WTC11 (cell line): ENCODE results near the gene CLMP. TPM values are rescaled to one million over a fixed set of nuclear protein-coding genes. Genes with fewer than 3 reads are reported as not detected.

Experiments
- ATAC-seq: fragments of 200-7000 bp; cut with Tn5 transposase; 2 replicates; pipeline ENCODE4 v1.10.0; 2021; ENCODE audit warnings: mild to moderate bottlenecking, moderate library complexity
- CTCF ChIA-PET: fragments of 300-600 bp; sonication (Branson Sonifier 250); formaldehyde crosslinking; loops from one replicate; lab custom pipeline; 2021; ENCODE audit warnings: antibody characterized with exemption; lab: Charles Lee
- POLR2A ChIA-PET: fragments of 350-600 bp; sonication (Branson Sonifier 250); formaldehyde crosslinking; loops from one replicate; lab custom pipeline; 2021; ENCODE audit warnings: antibody characterized with exemption; lab: Charles Lee
- DNase-seq: peaks from one replicate; pipeline ENCODE4 v3.0.0; 2021; ENCODE audit warnings: low spot score
- H3K27ac Mint-ChIP-seq: 2 replicates; pipeline ENCODE4 v1.8.0; 2021; ENCODE audit warnings: mixed read lengths
- H3K27me3 Mint-ChIP-seq: 2 replicates; pipeline ENCODE4 v1.8.0; 2021; ENCODE audit warnings: low read depth, mild to moderate bottlenecking, moderate library complexity, mixed read lengths
- H3K36me3 Mint-ChIP-seq: 2 replicates; pipeline ENCODE4 v1.8.0; 2021; ENCODE audit warnings: mixed read lengths
- H3K4me1 Mint-ChIP-seq: 2 replicates; pipeline ENCODE4 v1.8.0; 2022; ENCODE audit warnings: mixed read lengths
- H3K4me3 Mint-ChIP-seq: 2 replicates; pipeline ENCODE4 v1.8.0; 2021; ENCODE audit warnings: mild to moderate bottlenecking, moderate library complexity, mixed read lengths
- H3K9me3 Mint-ChIP-seq: 2 replicates; pipeline ENCODE4 v1.8.0; 2021; ENCODE audit warnings: mixed read lengths
- CBFB ChIP-seq: sonication (generic); formaldehyde crosslinking; IDR thresholded peaks from 2 replicates; pipeline ENCODE4 v1.8.1; 2022; ENCODE audit warnings: mild to moderate bottlenecking, low read depth, missing genetic modification reagents
- CREB1 ChIP-seq: sonication (generic); formaldehyde crosslinking; IDR thresholded peaks from 2 replicates; pipeline ENCODE4 v1.8.0; 2023; ENCODE audit warnings: mild to moderate bottlenecking, missing genetic modification reagents
- FOXP1 ChIP-seq: sonication (generic); formaldehyde crosslinking; IDR thresholded peaks from 2 replicates; pipeline ENCODE4 v1.8.0; 2022; ENCODE audit warnings: missing genetic modification reagents, mild to moderate bottlenecking, moderate library complexity, borderline replicate concordance
- GRHL2 ChIP-seq: fragments of 250-450 bp; sonication (Bioruptor Pico); IDR thresholded peaks from 2 replicates; pipeline ENCODE4 v1.8.0; 2022; ENCODE audit warnings: mild to moderate bottlenecking, moderate library complexity; ENCODE audit not compliant: insufficient replicate concordance, severe bottlenecking
- JUN ChIP-seq: sonication (generic); formaldehyde crosslinking; IDR thresholded peaks from 2 replicates; pipeline ENCODE4 v1.8.0; 2023; ENCODE audit warnings: mild to moderate bottlenecking, missing genetic modification reagents
- MYBL2 ChIP-seq: sonication (generic); formaldehyde crosslinking; IDR thresholded peaks from 2 replicates; pipeline ENCODE4 v1.8.1; 2023; ENCODE audit warnings: mild to moderate bottlenecking, moderate library complexity, missing genetic modification reagents
- NFATC4 ChIP-seq: fragments of 250-450 bp; sonication (Bioruptor Pico); IDR thresholded peaks from 2 replicates; pipeline ENCODE4 v1.9.0; 2021; ENCODE audit warnings: mild to moderate bottlenecking
- NFYB ChIP-seq: sonication (generic); formaldehyde crosslinking; conservative IDR thresholded peaks from 2 replicates; pipeline ENCODE4 v1.8.0; 2022; ENCODE audit warnings: low read depth, missing genetic modification reagents
- NR2C2 ChIP-seq: sonication (generic); formaldehyde crosslinking; IDR thresholded peaks from 2 replicates; pipeline ENCODE4 v1.8.0; 2022; ENCODE audit warnings: mild to moderate bottlenecking, missing genetic modification reagents
- NR3C1 ChIP-seq: sonication (generic); formaldehyde crosslinking; conservative IDR thresholded peaks from 2 replicates; pipeline ENCODE4 v1.8.1; 2023; ENCODE audit warnings: low read depth, mild to moderate bottlenecking, missing genetic modification reagents
- OVOL2 ChIP-seq: fragments of 250-450 bp; sonication (Bioruptor Pico); IDR thresholded peaks from 2 replicates; pipeline ENCODE4 v1.9.0; 2021; ENCODE audit warnings: mild to moderate bottlenecking, borderline replicate concordance
- SOX15 ChIP-seq: fragments of 250-450 bp; sonication (Bioruptor Pico); IDR thresholded peaks from 2 replicates; pipeline ENCODE4 v1.9.0; 2021; ENCODE audit warnings: mild to moderate bottlenecking
- TEAD1 ChIP-seq: sonication (generic); formaldehyde crosslinking; IDR thresholded peaks from 2 replicates; pipeline ENCODE4 v1.8.0; 2022; ENCODE audit warnings: mild to moderate bottlenecking, missing genetic modification reagents
- ZBTB21 ChIP-seq: sonication (generic); formaldehyde crosslinking; IDR thresholded peaks from 2 replicates; pipeline ENCODE4 v1.8.1; 2023; ENCODE audit warnings: mild to moderate bottlenecking, missing genetic modification reagents, borderline replicate concordance
- total RNA-seq: library from RNA; stranded (reverse); gene quantifications from 3 replicates; pipeline ENCODE4 v1.2.3, GENCODE V29; 2021
- TF ChIP-seq, protein P1 (sequence below): sonication (generic); formaldehyde crosslinking; IDR thresholded peaks from 2 replicates; pipeline ENCODE4 v1.8.0; 2022; ENCODE audit warnings: mild to moderate bottlenecking, missing genetic modification reagents
- TF ChIP-seq, protein P2 (sequence below): sonication (generic); formaldehyde crosslinking; IDR thresholded peaks from 2 replicates; pipeline ENCODE4 v1.8.0; 2022; ENCODE audit warnings: mild to moderate bottlenecking, missing genetic modification reagents
- TF ChIP-seq, protein P3 (sequence below): fragments of 250-450 bp; sonication (Bioruptor Pico); conservative IDR thresholded peaks from 2 replicates; pipeline ENCODE4 v1.9.0; 2021; ENCODE audit warnings: mild to moderate bottlenecking
- TF ChIP-seq, protein P4 (sequence below): fragments of 250-450 bp; sonication (Bioruptor Pico); IDR thresholded peaks from 2 replicates; pipeline ENCODE4 v1.9.0; 2021; ENCODE audit warnings: moderate library complexity, mild to moderate bottlenecking, inconsistent platforms, borderline replicate concordance
- TF ChIP-seq, protein P5 (sequence below): sonication (generic); formaldehyde crosslinking; IDR thresholded peaks from 2 replicates; pipeline ENCODE4 v1.8.1; 2022; ENCODE audit warnings: low read depth, mild to moderate bottlenecking, moderate library complexity, missing genetic modification reagents, borderline replicate concordance
- TF ChIP-seq, protein P6 (sequence below): sonication (generic); formaldehyde crosslinking; IDR thresholded peaks from 2 replicates; pipeline ENCODE4 v1.8.0; 2023; ENCODE audit warnings: missing genetic modification reagents
- TF ChIP-seq, protein P7 (sequence below): sonication (generic); formaldehyde crosslinking; IDR thresholded peaks from 2 replicates; pipeline ENCODE4 v1.8.1; 2023; ENCODE audit warnings: mild to moderate bottlenecking, missing genetic modification reagents, borderline replicate concordance
- TF ChIP-seq, protein P8 (sequence below): sonication (generic); formaldehyde crosslinking; IDR thresholded peaks from 2 replicates; pipeline ENCODE4 v1.8.1; 2023; ENCODE audit warnings: mild to moderate bottlenecking, moderate library complexity, missing genetic modification reagents

CLMP gene
- total RNA-seq, 1 experiment from 2014 or later = 20.0 TPM

DNA sequence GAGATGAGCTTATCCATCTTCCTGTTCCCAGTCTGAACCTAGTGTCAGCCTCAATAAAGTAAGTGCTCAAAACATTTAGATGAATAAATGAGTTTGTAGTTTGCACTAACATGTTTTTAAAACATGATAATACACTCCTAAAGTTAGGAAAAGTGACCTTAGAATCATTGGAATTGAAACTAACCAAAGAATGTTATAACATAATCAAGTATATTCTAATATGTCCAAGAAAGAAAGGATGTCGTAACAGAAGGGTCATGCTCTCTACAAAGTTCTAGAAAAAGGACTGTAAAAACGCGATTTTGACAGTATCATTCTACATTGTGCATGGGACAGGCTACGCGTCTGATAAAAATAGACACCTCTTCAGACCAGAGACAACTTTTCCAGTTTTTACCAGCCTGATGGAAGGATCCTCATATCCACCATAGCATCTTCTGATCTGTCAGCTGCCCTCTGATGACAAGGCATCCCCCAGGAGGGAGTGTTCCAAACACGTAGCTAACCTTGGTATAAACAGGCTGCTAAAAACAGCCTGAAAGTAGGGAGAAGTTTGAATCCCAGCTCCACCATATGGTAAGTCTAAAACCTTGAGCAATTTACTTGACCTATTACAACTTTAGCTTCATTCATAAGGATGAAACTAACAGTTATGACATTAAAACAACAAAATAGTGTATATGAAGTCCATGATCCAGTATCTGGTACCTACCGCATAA lies 30.2 kb downstream of the CLMP start (continued):
- TF ChIP-seq, protein P1, sequence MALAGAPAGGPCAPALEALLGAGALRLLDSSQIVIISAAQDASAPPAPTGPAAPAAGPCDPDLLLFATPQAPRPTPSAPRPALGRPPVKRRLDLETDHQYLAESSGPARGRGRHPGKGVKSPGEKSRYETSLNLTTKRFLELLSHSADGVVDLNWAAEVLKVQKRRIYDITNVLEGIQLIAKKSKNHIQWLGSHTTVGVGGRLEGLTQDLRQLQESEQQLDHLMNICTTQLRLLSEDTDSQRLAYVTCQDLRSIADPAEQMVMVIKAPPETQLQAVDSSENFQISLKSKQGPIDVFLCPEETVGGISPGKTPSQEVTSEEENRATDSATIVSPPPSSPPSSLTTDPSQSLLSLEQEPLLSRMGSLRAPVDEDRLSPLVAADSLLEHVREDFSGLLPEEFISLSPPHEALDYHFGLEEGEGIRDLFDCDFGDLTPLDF = no peak
- TF ChIP-seq, protein P2, sequence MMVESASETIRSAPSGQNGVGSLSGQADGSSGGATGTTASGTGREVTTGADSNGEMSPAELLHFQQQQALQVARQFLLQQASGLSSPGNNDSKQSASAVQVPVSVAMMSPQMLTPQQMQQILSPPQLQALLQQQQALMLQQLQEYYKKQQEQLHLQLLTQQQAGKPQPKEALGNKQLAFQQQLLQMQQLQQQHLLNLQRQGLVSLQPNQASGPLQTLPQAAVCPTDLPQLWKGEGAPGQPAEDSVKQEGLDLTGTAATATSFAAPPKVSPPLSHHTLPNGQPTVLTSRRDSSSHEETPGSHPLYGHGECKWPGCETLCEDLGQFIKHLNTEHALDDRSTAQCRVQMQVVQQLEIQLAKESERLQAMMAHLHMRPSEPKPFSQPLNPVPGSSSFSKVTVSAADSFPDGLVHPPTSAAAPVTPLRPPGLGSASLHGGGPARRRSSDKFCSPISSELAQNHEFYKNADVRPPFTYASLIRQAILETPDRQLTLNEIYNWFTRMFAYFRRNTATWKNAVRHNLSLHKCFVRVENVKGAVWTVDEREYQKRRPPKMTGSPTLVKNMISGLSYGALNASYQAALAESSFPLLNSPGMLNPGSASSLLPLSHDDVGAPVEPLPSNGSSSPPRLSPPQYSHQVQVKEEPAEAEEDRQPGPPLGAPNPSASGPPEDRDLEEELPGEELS (CRISPR knock-in tag) = no peak
- TF ChIP-seq, protein P3, sequence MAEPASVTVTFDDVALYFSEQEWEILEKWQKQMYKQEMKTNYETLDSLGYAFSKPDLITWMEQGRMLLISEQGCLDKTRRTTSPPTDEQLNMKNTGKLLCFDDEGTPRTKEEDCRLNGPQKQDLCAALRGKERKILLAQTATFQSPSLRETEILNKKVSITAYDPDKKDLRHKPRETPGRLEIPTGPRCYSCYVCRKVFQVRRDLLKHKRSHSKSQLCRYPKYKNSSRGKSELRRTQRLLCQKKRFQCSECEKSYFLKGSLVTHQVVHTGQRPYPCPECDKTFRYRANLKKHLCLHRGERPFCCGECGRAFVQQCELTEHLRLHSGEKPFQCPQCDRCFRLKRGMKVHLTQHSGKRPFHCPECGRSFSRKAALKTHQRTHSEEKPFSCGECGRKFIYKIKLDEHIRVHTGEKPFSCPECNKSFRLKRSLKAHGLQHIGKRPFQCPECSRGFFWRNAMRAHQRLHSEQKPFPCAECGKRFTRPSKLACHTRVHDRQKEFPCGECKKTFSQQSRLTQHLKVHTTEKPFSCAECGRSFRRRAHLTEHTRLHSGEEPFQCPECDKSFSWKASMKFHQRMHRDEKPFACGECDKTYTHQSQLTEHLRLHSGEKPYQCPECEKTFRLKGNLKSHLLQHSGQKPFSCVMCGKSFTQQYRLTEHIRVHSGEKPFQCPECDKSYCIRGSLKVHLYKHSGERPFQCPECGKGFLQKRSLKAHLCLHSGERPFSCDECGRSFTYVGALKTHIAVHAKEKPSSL (CRISPR knock-in tag) = no peak
- TF ChIP-seq SOX15 (CRISPR knock-in tag) = no peak
- TF ChIP-seq ZBTB21 (CRISPR knock-in tag) = no peak
- TF ChIP-seq NR3C1 = no peak
- no peak for TF ChIP-seq FOXP1 (CRISPR knock-in tag)
- TF ChIP-seq GRHL2 (CRISPR knock-in tag) = no peak
- no peak for TF ChIP-seq MYBL2 (CRISPR knock-in tag)
- no peak for TF ChIP-seq NR2C2 (CRISPR knock-in tag)
- TF ChIP-seq, protein P4, sequence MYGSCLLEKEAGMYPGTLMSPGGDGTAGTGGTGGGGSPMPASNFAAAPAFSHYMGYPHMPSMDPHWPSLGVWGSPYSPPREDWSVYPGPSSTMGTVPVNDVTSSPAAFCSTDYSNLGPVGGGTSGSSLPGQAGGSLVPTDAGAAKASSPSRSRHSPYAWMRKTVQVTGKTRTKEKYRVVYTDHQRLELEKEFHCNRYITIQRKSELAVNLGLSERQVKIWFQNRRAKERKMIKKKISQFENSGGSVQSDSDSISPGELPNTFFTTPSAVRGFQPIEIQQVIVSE (CRISPR knock-in tag) = no peak
- TF ChIP-seq, protein P5, sequence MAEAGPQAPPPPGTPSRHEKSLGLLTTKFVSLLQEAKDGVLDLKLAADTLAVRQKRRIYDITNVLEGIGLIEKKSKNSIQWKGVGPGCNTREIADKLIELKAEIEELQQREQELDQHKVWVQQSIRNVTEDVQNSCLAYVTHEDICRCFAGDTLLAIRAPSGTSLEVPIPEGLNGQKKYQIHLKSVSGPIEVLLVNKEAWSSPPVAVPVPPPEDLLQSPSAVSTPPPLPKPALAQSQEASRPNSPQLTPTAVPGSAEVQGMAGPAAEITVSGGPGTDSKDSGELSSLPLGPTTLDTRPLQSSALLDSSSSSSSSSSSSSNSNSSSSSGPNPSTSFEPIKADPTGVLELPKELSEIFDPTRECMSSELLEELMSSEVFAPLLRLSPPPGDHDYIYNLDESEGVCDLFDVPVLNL = no peak
- no peak for TF ChIP-seq TEAD1 (CRISPR knock-in tag)

DNA sequence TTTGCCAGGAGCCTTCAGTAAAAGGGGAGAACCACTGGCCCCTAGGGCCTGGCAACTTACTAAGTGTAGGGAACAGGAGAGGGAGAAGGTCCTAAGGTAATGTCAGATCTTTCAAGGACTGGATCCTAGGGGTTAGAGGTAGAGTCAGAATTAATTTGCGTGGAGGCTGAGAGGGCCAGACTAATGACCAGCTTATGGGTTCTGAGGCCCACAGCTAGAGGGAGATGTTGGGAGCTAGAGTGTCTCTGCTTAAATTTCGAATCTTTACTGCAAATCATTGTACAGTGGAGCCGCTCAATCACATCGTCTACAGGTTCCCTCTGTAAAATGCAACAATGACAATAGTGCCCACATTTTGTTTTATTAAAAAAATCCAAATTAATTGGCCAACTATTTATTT lies 31.4 kb downstream of the CLMP start:
- CTCF ChIA-PET = interaction anchor here (0.6 to 8.3 kb wide), 21 partner anchors 10 to 244 kb away, joined by 3 to 93 read pairs (median 4); partner anchors contain the start of gene CLMP
- ATAC-seq (no peak), DNase-seq (no peak)
- peaks cover 5% of the 10 kb centered on the region; the same call in 1 of the 2 replicates for H3K36me3 Mint-ChIP-seq
- no peak overlapping the region for H3K4me3 Mint-ChIP-seq
- H3K9me3 Mint-ChIP-seq = no peaks in the 10 kb centered on the region
- no peak overlapping the region for H3K27ac Mint-ChIP-seq
- peaks cover 26% of the 10 kb centered on the region for H3K4me1 Mint-ChIP-seq
- POLR2A ChIA-PET = no interaction called here
- H3K27me3 Mint-ChIP-seq = no peaks in the 10 kb centered on the region; the same call in 1 of the 2 replicates
- no peak for TF ChIP-seq CREB1 (CRISPR knock-in tag)
- TF ChIP-seq JUN (CRISPR knock-in tag) = no peak
- TF ChIP-seq OVOL2 (CRISPR knock-in tag) = no peak
- no peak for TF ChIP-seq CBFB (CRISPR knock-in tag)
- TF ChIP-seq, protein P6, sequence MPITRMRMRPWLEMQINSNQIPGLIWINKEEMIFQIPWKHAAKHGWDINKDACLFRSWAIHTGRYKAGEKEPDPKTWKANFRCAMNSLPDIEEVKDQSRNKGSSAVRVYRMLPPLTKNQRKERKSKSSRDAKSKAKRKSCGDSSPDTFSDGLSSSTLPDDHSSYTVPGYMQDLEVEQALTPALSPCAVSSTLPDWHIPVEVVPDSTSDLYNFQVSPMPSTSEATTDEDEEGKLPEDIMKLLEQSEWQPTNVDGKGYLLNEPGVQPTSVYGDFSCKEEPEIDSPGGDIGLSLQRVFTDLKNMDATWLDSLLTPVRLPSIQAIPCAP = no peak
- TF ChIP-seq, protein P7, sequence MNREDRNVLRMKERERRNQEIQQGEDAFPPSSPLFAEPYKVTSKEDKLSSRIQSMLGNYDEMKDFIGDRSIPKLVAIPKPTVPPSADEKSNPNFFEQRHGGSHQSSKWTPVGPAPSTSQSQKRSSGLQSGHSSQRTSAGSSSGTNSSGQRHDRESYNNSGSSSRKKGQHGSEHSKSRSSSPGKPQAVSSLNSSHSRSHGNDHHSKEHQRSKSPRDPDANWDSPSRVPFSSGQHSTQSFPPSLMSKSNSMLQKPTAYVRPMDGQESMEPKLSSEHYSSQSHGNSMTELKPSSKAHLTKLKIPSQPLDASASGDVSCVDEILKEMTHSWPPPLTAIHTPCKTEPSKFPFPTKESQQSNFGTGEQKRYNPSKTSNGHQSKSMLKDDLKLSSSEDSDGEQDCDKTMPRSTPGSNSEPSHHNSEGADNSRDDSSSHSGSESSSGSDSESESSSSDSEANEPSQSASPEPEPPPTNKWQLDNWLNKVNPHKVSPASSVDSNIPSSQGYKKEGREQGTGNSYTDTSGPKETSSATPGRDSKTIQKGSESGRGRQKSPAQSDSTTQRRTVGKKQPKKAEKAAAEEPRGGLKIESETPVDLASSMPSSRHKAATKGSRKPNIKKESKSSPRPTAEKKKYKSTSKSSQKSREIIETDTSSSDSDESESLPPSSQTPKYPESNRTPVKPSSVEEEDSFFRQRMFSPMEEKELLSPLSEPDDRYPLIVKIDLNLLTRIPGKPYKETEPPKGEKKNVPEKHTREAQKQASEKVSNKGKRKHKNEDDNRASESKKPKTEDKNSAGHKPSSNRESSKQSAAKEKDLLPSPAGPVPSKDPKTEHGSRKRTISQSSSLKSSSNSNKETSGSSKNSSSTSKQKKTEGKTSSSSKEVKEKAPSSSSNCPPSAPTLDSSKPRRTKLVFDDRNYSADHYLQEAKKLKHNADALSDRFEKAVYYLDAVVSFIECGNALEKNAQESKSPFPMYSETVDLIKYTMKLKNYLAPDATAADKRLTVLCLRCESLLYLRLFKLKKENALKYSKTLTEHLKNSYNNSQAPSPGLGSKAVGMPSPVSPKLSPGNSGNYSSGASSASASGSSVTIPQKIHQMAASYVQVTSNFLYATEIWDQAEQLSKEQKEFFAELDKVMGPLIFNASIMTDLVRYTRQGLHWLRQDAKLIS (CRISPR knock-in tag) = no peak
- TF ChIP-seq, protein P8, sequence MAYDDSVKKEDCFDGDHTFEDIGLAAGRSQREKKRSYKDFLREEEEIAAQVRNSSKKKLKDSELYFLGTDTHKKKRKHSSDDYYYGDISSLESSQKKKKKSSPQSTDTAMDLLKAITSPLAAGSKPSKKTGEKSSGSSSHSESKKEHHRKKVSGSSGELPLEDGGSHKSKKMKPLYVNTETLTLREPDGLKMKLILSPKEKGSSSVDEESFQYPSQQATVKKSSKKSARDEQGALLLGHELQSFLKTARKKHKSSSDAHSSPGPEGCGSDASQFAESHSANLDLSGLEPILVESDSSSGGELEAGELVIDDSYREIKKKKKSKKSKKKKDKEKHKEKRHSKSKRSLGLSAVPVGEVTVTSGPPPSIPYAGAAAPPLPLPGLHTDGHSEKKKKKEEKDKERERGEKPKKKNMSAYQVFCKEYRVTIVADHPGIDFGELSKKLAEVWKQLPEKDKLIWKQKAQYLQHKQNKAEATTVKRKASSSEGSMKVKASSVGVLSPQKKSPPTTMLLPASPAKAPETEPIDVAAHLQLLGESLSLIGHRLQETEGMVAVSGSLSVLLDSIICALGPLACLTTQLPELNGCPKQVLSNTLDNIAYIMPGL = no peak
- no peak for TF ChIP-seq NFATC4 (CRISPR knock-in tag)
- no peak for TF ChIP-seq NR3C1
- TF ChIP-seq NFYB (CRISPR knock-in tag) = no peak
